GM12878 (cell line): ENCODE data around the gene SPATC1L. TPM values are rescaled to one million over a fixed set of nuclear protein-coding genes. Genes with fewer than 3 reads are reported as not detected.
A peak's percentile ranks its signal among the peaks of the same experiment; 100 is the strongest.

ENCODE experiments used
- ATAC-seq: fragments of 200-7000 bp; cut with Tn5 transposase; 3 replicates; pipeline ENCODE4 v1.9.1; 2020; ENCODE audit warnings: mild to moderate bottlenecking, moderate library complexity
- BruUV-seq: library from RNA; stranded (reverse); fragments of 400-500 nt; replicated peaks from 2 replicates; lab custom pipeline; 2021; lab: Mats Ljungman, UMichigan
- CTCF ChIA-PET: fragments of 300-600 bp; sonication (Branson Sonifier 250); formaldehyde crosslinking; extraction: SDS; loops from one replicate; lab custom pipeline; 2021; ENCODE audit warnings: inconsistent platforms; lab: Yijun Ruan, JAX
- POLR2A ChIA-PET: fragments of 350-600 bp; formaldehyde crosslinking; extraction: SDS; loops from one replicate; lab custom pipeline; 2021; ENCODE audit warnings: inconsistent platforms; lab: Charles Lee
- RAD21 ChIA-PET: fragments of 300-600 bp; sonication (Branson Sonifier 250); formaldehyde crosslinking; loops from one replicate; lab custom pipeline; 2023; ENCODE audit warnings: antibody characterized with exemption; ENCODE audit not compliant: unreplicated experiment; lab: Charles Lee
- SMC1A ChIA-PET: fragments of 300-600 bp; sonication (Branson Sonifier 250); formaldehyde crosslinking; loops from one replicate; lab custom pipeline; 2023; ENCODE audit not compliant: unreplicated experiment, uncharacterized antibody; lab: Charles Lee
- DNase-seq: peaks from one replicate; pipeline ENCODE4 v3.0.0-alpha.2; 2011; ENCODE audit warnings: low read depth, low spot score
- FAIRE-seq: peaks from 3 replicates; lab custom pipeline; 2011; peaks lifted over from hg19 to GRCh38; lab: Jason Lieb, UNC
- H2AFZ ChIP-seq: 2 replicates; pipeline ENCODE4 v1.6.0; 2011; ENCODE audit warnings: low read depth, low read length, control low read depth; ENCODE audit not compliant: control insufficient read depth
- H3K27ac ChIP-seq: 2 replicates; pipeline ENCODE4 v1.5.1; 2011; ENCODE audit warnings: control low read depth; ENCODE audit not compliant: control insufficient read depth, insufficient read depth
- H3K27me3 ChIP-seq, 2 experiments: replicated peaks in 1 of 2; 2 replicates each; pipeline versions ENCODE4 v1.6.0 to v1.6.1; 2011; ENCODE audit warnings: low read length in 1 of 2; ENCODE audit not compliant: control insufficient read depth in 2 of 2, insufficient read depth in 2 of 2
- H3K36me3 ChIP-seq, 2 experiments: 2 replicates each; pipeline ENCODE4 v1.5.1; 2011; ENCODE audit warnings: low read length in 1 of 2; ENCODE audit not compliant: control insufficient read depth in 2 of 2, insufficient read depth in 2 of 2
- H3K4me1 ChIP-seq: 2 replicates; pipeline ENCODE4 v1.6.1; 2011; ENCODE audit warnings: mild to moderate bottlenecking, low read length, moderate library complexity, mixed read lengths; ENCODE audit not compliant: control insufficient read depth, insufficient read depth
- H3K4me2 ChIP-seq: 2 replicates; pipeline ENCODE4 v1.6.0; 2011; ENCODE audit warnings: control low read depth; ENCODE audit not compliant: control insufficient read depth, insufficient read depth
- H3K4me3 ChIP-seq: fragments of 200-600 bp; sonication (generic); 2 replicates; pipeline ENCODE4 v1.5.1; 2016
- H3K79me2 ChIP-seq: 2 replicates; pipeline ENCODE4 v1.6.0; 2011; ENCODE audit warnings: low read length; ENCODE audit not compliant: control insufficient read depth, insufficient read depth
- H3K9ac ChIP-seq: 2 replicates; pipeline ENCODE4 v1.8.0; 2011; ENCODE audit warnings: low read length, control low read depth, mixed read lengths; ENCODE audit not compliant: control insufficient read depth, insufficient read depth
- H3K9me3 ChIP-seq: replicated peaks from 3 replicates; pipeline ENCODE4 v1.5.1; 2011; ENCODE audit warnings: mild to moderate bottlenecking, low read length; ENCODE audit not compliant: control insufficient read depth, insufficient read depth
- H4K20me1 ChIP-seq: 2 replicates; pipeline ENCODE4 v1.6.0; 2011; ENCODE audit not compliant: control insufficient read depth, insufficient read depth
- ATF7 ChIP-seq: fragments of 450-650 bp; IDR thresholded peaks from 2 replicates; pipeline ENCODE4 v1.6.1; 2016; ENCODE audit warnings: low read depth, mild to moderate bottlenecking
- EP300 ChIP-seq, 2 experiments: fragments of 150-350 bp in 1 of 2; IDR thresholded peaks; 2 replicates each; pipeline ENCODE4 v1.6.1; 2011 to 2012; ENCODE audit warnings: low read depth in 2 of 2, low read length in 2 of 2, borderline replicate concordance in 1 of 2, improper control_type of control experiment in 1 of 2, inconsistent platforms in 1 of 2; ENCODE audit not compliant: control insufficient read depth in 1 of 2
- FOXM1 ChIP-seq: IDR thresholded peaks from 2 replicates; pipeline ENCODE4 v1.6.1; 2012; ENCODE audit warnings: low read depth, mild to moderate bottlenecking, inconsistent platforms, low read length, moderate library complexity
- GABPA ChIP-seq: IDR thresholded peaks from 2 replicates; pipeline ENCODE4 v1.6.1; 2014; ENCODE audit warnings: antibody characterized with exemption, low read depth, mild to moderate bottlenecking, inconsistent platforms
- IRF4 ChIP-seq: IDR thresholded peaks from 2 replicates; pipeline ENCODE4 v1.6.1; 2011; ENCODE audit warnings: low read depth, low read length
- KAT2A ChIP-seq: conservative IDR thresholded peaks from 2 replicates; pipeline ENCODE4 v1.6.1; 2011; ENCODE audit warnings: low read depth, low read length; ENCODE audit not compliant: control insufficient read depth
- LARP7 ChIP-seq: fragments of 450-650 bp; IDR thresholded peaks from 2 replicates; pipeline ENCODE4 v1.6.1; 2017; ENCODE audit warnings: mild to moderate bottlenecking
- MEF2A ChIP-seq: IDR thresholded peaks from 2 replicates; pipeline ENCODE4 v1.6.1; 2011; ENCODE audit warnings: low read depth, mild to moderate bottlenecking, low read length, moderate library complexity; ENCODE audit not compliant: insufficient read depth
- NR2F1 ChIP-seq: fragments of 450-650 bp; conservative IDR thresholded peaks from 2 replicates; pipeline ENCODE4 v1.6.1; 2017; ENCODE audit warnings: mild to moderate bottlenecking
- POLR2AphosphoS2 ChIP-seq: IDR thresholded peaks from 2 replicates; pipeline ENCODE4 v1.6.1; 2011; ENCODE audit warnings: low read depth, mild to moderate bottlenecking, low read length, improper control_type of control experiment, moderate library complexity
- SUPT20H ChIP-seq: IDR thresholded peaks from 2 replicates; pipeline ENCODE4 v1.6.1; 2011; ENCODE audit warnings: low read depth, mild to moderate bottlenecking, low read length, moderate library complexity, borderline replicate concordance; ENCODE audit not compliant: control insufficient read depth
- YBX1 ChIP-seq: fragments of 450-650 bp; IDR thresholded peaks from 2 replicates; pipeline ENCODE4 v1.6.1; 2016; ENCODE audit warnings: antibody characterized with exemption
- ZNF274 ChIP-seq: IDR thresholded peaks from one replicate; pipeline ENCODE4 v1.8.0; 2011; ENCODE audit not compliant: insufficient read length, insufficient read depth
- ZNF384 ChIP-seq: IDR thresholded peaks from 2 replicates; pipeline ENCODE4 v1.6.1; 2012; ENCODE audit warnings: low read depth, mild to moderate bottlenecking, low read length, improper control_type of control experiment, borderline replicate concordance
- ZSCAN29 ChIP-seq: fragments of 450-650 bp; IDR thresholded peaks from 2 replicates; pipeline ENCODE4 v1.6.1; 2017; ENCODE audit warnings: mild to moderate bottlenecking, moderate library complexity
- WGBS: methylation state at CpG from one replicate; pipeline ENCODE4 v1.1.6; 2016; ENCODE audit warnings: low lambda C conversion rate; ENCODE audit not compliant: insufficient replicate concordance, insufficient coverage; ENCODE audit errors: missing lambda C conversion rate; 5-methylcytosine and 5-hydroxymethylcytosine counted together
- in situ Hi-C: fragments of 300-500 bp; cut with MboI; formaldehyde crosslinking; loops from 9 replicates; pipeline ENCODE4 v1.14.3; 2018; ENCODE audit warnings: mixed read lengths
- intact Hi-C: fragments of 100-400 bp; cut with micrococcal nuclease; formaldehyde crosslinking; loops from one replicate; pipeline ENCODE4 v1.14.2; 2022; ENCODE audit not compliant: unreplicated experiment
- polyA plus RNA-seq, 11 experiments: library from polyadenylated mRNA; depleted of rRNA in 4 of 11; unstranded in 6 of 11; stranded (reverse) in 5 of 11; fragments of >200 nt; fragmentation: Nextera tagmentation in 4 of 11; fragmentation: Illumina TruSeq in 1 of 11; extraction: Ambion mirVana in 4 of 11; extraction: Trizol in 1 of 11; gene quantifications; 1 replicate in 1 of 11; 2 replicates in 10 of 11; pipeline versions ENCODE4 v1.2.1 to v1.2.3, GENCODE V29; 2011 to 2016; ENCODE audit warnings: inconsistent platforms in 2 of 11, missing spikeins in 2 of 11, low read depth in 1 of 11
- total RNA-seq, 4 experiments: library from RNA; depleted of rRNA in 3 of 4; stranded (reverse); fragments of >200 nt in 3 of 4; fragmentation: Illumina TruSeq in 1 of 4; extraction: Trizol in 1 of 4; gene quantifications; 2 replicates each; pipeline versions ENCODE4 v1.2.1 to v1.2.3, GENCODE V29; 2013 to 2021
- TF ChIP-seq, protein P1 (sequence below): fragments of 450-650 bp; IDR thresholded peaks from 2 replicates; pipeline ENCODE4 v1.6.1; 2014; ENCODE audit warnings: mild to moderate bottlenecking
- TF ChIP-seq, protein P2 (sequence below): fragments of 450-650 bp; formaldehyde crosslinking; IDR thresholded peaks from 2 replicates; pipeline ENCODE4 v1.4.0; 2022; ENCODE audit warnings: mild to moderate bottlenecking, moderate library complexity

SPATC1L gene
- total and polyA plus RNA-seq, 10 of the 15 experiments (the other 5 are each of a cell fraction or from before 2014, with no cell fraction given): 1.4 to 16.0 (median 7.0) TPM; not detected in 2

DNA sequence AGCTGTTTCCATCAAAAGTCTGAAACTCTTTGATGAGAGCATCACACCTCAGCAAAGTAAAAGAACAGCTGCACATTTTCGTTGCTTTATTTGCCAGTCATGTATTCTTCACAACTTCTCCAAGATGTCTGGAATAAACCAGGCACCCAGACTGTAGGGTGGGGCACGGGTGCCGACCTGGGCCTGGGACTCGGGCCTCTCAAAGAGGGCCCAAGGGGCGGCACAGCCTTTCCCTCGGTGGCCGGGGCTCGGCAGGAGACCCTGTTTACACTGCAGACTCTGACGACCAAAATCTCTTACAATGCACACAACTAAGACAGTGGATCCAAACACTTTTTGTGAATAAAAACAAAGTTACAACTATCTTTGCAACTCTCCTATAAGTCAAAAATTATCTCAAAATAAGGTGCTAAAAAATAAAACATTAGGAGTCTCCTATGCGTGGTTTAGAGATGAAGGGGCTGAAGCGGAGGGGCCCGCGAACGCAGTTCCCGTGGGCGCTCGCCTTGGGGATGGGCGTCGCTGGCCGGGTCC, 43.6 kb upstream of the SPATC1L start:
- in situ Hi-C loops: no loop called here
- Histone ChIP-seq H4K20me1 (no peaks in the 10 kb centered on the region), H3K27me3 (no peaks in the 10 kb centered on the region), H2AFZ (peak overlapping the region; percentile 81; the same call in 1 of the 2 replicates), H3K4me1 (peaks cover 5% of the 10 kb centered on the region; the same call in 1 of the 2 replicates), H3K27ac (peak overlapping the region; percentile 45), H3K79me2 (peaks cover 52% of the 10 kb centered on the region), H3K9ac (peak overlapping the region; percentile 67), H3K4me2 (peak overlapping the region; percentile 81), H3K36me3 (peaks cover 0 to 6% of the 10 kb centered on the region in 2 experiments; a peak in 2 of 4 replicates), H3K9me3 (no peaks in the 10 kb centered on the region), H3K4me3 (peak overlapping the region; percentile 81)
- peak; percentile 7 for ATAC-seq
- ChIA-PET SMC1A (interaction anchor here (0.6 to 1.2 kb wide), 3 partner anchors 26 to 98 kb away, joined by 3 to 6 read pairs (median 4); partner anchors contain the start of gene MCM3AP), POLR2A (interaction anchor here (0.7 to 2.1 kb wide), 8 partner anchors 26 to 408 kb away, joined by 3 to 8 read pairs (median 3); partner anchors contain the start of genes C21orf58, PCNT, PRMT2 and YBEY), CTCF (interaction anchor here (1.0 to 9.7 kb wide), 3 partner anchors 24 to 84 kb away, joined by 3 to 59 read pairs (median 34); no protein-coding TSS in a partner anchor), RAD21 (interaction anchor here (0.6 to 4.0 kb wide), 6 partner anchors 23 to 98 kb away, joined by 3 to 19 read pairs (median 4); partner anchors contain the start of gene C21orf58)
- no peak for FAIRE-seq
- WGBS: 2% methylated on average over 20 of the region's 20 CpGs
- BruUV-seq: no TSS peak
- intact Hi-C loops: loop anchor here (1.0 to 5.0 kb wide), 3 partner anchors 59 to 96 kb away; partner anchors contain the start of genes MCM3AP, PCNT and YBEY
- DNase-seq: no peak
- TF ChIP-seq, protein P1, sequence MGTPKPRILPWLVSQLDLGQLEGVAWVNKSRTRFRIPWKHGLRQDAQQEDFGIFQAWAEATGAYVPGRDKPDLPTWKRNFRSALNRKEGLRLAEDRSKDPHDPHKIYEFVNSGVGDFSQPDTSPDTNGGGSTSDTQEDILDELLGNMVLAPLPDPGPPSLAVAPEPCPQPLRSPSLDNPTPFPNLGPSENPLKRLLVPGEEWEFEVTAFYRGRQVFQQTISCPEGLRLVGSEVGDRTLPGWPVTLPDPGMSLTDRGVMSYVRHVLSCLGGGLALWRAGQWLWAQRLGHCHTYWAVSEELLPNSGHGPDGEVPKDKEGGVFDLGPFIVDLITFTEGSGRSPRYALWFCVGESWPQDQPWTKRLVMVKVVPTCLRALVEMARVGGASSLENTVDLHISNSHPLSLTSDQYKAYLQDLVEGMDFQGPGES: no peak
- no peak for TF ChIP-seq KAT2A
- no peak for TF ChIP-seq ATF7
- no peak for TF ChIP-seq ZNF274
- TF ChIP-seq, protein P2, sequence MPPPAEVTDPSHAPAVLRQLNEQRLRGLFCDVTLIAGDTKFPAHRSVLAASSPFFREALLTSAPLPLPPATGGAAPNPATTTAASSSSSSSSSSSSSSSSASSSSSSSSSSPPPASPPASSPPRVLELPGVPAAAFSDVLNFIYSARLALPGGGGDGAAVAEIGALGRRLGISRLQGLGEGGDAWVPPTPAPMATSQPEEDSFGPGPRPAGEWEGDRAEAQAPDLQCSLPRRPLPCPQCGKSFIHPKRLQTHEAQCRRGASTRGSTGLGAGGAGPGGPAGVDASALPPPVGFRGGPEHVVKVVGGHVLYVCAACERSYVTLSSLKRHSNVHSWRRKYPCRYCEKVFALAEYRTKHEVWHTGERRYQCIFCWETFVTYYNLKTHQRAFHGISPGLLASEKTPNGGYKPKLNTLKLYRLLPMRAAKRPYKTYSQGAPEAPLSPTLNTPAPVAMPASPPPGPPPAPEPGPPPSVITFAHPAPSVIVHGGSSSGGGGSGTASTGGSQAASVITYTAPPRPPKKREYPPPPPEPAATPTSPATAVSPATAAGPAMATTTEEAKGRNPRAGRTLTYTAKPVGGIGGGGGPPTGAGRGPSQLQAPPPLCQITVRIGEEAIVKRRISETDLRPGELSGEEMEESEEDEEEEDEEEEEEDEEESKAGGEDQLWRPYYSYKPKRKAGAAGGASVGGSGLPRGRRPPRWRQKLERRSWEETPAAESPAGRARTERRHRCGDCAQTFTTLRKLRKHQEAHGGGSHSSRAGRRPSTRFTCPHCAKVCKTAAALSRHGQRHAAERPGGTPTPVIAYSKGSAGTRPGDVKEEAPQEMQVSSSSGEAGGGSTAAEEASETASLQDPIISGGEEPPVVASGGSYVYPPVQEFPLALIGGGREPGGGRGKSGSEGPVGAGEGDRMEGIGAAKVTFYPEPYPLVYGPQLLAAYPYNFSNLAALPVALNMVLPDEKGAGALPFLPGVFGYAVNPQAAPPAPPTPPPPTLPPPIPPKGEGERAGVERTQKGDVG (CRISPR knock-in tag): no peak
- TF ChIP-seq YBX1: no peak
- TF ChIP-seq EP300 (IDR thresholded peaks at IDR 0.05; ENCODE audit: borderline replicate concordance in 1 of 2, control insufficient read depth in 1 of 2, low read depth in 2 of 2, low read length in 2 of 2): no peak
- TF ChIP-seq FOXM1: no peak
- TF ChIP-seq SUPT20H: no peak
- no peak for TF ChIP-seq NR2F1
- no peak for TF ChIP-seq ZNF384
- no peak for TF ChIP-seq LARP7
- TF ChIP-seq IRF4: no peak
- no peak for TF ChIP-seq MEF2A
- no peak for TF ChIP-seq GABPA
- no peak for TF ChIP-seq POLR2AphosphoS2
- TF ChIP-seq ZSCAN29: no peak
